Measurements from ENCODE around the gene MS4A1.
A peak's percentile ranks its signal among the peaks of the same experiment; 100 is the strongest.
"Not testable (repeated sequence)": the region's sequence is repeated elsewhere in the genome, so short reads cannot be mapped to it uniquely, and the experiment has no call there.

The MS4A1 gene

GRCh38 chr11:60455531-60456042, at the start of gene MS4A1:
Gene MS4A1, plus strand, starts transcription at chr11:60455847. Its CDS starts 6,528 bp downstream, at chr11:60462375.
- DNase-seq (ENCODE audit: low spot score): no peak

DNA sequence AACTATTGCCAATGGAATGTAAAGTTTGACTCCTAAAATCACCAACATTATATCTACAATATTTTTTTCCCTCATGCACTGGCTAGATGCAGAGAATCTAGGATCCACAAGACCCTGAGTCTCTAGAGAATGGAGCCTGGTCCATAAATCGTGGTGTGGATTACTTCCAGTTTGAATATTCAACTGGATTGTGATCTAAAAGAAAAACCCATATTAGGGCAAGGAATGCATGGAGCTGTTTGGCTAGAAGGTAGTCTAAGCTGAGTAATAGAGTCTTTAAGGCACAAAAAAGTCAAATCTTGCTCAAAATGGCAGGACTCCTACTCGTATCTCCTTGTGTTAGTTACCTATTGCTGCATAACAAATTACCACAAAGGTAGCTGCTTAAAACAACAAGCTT, 35.6 kb upstream of the MS4A1 start:
- no peak for DNase-seq (ENCODE audit: low spot score)

DNA sequence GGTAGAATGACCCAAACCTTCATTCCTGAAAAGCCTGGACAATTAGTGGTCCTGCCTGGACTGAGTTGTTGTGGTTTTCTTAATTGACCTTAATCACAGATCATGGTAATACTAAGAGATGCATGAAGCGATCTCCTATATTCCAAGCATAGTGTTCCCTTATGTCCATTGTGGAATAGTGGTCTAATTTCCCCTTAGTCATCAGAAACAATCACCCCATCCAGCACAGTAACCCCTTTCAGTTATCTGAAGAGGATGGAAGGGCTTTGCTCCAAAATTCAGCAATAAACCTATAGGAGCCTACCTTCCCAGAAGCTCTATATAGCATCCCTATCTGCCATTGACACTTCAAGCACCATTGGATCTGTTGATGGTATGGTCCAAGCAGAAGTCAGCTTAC, 33.0 kb upstream of the MS4A1 start:
- no peak for DNase-seq (ENCODE audit: low spot score)

DNA sequence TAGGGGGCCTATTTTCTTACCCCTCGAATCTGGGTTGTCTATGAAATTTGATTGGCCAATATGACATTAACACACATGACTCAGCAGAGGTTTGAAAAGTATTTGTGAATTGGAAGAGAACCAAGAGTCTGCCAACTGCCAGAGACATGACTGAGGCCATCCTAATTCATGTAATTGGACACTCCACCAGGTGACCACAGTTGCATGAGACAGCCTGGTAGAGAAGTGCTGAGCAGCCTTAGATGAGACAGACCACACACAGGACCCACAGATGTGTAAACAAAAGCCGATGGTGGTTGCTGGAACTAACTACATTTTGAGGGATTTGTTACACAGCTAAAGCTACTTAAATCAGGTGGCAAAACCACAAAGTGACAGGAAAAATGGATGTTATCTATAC, 27.1 kb upstream of the MS4A1 start:
- no peak for DNase-seq (ENCODE audit: low spot score)

DNA sequence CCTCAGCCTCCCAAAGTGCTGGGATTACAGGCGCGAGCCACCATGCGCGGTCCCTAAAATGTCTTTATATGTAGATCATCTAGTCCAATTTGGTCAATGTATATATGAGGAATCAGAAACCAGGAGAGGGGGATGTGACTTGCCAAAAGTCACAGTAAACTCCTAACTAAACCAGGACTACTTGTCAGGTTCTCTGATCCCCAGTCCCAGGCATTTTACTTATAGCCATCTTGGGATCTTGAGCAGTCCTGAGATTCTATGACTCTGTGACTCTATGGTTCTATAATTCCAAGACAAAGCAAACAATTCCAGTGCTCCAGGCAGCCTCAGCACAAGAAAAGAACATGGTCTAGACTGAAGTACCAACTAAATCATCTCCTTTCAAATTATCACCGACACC, 26.4 kb upstream of the MS4A1 start, which contains the start of gene MS4A5:
MS4A5 (plus strand) TSS at position 301 of the 400 bp plus-strand sequence. CDS start 103 bp downstream, outside the sequence.
- DNase-seq (ENCODE audit: low spot score): no peak

DNA sequence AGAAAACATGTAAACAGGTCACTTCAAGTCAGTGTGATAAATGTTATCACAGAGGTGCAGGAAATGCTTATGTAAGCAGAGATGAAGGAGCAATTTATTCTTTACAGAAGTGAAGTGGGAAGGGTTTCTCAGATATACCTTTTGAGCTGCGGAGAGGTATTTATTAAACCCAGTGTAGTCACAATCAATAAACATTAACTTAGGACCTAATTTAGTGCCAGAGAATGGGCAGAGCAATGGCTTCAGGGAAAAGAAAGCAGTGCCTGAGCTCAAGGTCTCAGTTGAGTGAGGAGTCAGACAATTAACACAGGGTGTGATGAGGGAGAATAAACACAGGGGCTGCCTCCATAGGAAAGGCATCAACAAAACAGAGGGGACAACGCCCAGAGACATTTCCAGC, 24.4 kb upstream of the MS4A1 start:
- DNase-seq (ENCODE audit: low spot score): no peak

GRCh38 chr11:60433401-60433800, 22.2 kb upstream of the MS4A1 start:
- no peak for DNase-seq (ENCODE audit: low spot score)

DNA sequence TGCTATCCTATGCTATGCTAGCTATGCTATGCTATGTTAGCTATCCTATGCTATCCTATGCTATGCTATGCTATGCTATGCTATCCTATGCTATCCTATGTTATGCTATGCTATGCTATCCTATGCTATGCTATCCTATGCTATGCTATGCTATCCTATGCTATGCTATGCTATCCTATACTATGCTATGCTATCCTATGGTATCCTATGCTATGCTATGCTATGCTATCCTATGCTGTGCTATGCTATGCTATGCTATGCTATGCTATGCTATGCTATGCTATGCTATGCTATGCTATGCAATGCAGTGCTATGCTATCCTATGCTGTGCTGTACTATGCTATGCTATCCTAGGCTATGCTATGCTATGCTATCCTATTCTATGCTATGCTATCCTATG, 8.6 kb upstream of the MS4A1 start:
- DNase-seq (ENCODE audit: low spot score): no peak

- DNase-seq (ENCODE audit: low spot score): no peak
Observed at GRCh38 chr11:60447846-60448245, 7.8 kb upstream of the MS4A1 start.

- not testable (repeated sequence) for DNase-seq (ENCODE audit: low spot score)
Observed at GRCh38 chr11:60451185-60451584, 4.5 kb upstream of the MS4A1 start.

DNA sequence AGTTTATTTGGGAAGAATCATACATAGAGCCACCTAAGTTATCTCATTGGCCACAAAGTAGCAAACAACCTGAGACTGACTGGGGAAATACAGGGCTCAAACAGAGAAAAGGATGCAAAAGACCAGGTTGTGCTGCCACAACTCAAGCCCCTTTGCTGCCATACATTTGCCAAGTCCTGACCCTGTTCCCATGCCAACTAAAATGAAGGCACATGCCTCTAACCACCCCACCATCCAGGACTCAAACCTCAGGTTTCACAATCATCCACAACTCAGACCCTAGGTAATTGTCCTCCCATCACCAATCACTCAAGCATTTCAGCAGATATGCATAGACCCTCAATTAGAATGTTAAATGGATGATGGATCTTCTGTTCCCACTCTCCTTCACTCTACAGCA, 1.4 kb upstream of the MS4A1 start:
- DNase-seq (ENCODE audit: low spot score): no peak

GRCh38 chr11:60457576-60457975, 1.9 kb downstream of the MS4A1 start:
- DNase-seq (ENCODE audit: low spot score): no peak

- no peak for DNase-seq (ENCODE audit: low spot score)
Observed at GRCh38 chr11:60459345-60459744, 3.7 kb downstream of the MS4A1 start.

DNA sequence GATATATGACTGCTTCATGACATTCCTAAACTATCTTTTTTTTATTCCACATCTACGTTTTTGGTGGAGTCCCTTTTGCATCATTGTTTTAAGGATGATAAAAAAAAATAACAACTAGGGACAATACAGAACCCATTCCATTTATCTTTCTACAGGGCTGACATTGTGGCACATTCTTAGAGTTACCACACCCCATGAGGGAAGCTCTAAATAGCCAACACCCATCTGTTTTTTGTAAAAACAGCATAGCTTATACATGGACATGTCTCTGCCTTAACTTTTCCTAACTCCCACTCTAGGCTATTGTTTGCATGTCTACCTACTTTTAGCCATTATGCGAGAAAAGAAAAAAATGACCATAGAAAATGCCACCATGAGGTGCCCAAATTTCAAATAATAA, 13.2 kb downstream of the MS4A1 start:
- no peak for DNase-seq (ENCODE audit: low spot score)

GRCh38 chr11:60469723-60470122, 14.1 kb downstream of the MS4A1 start:
- no peak for DNase-seq (ENCODE audit: low spot score)

GRCh38 chr11:60477035-60477445, 21.4 kb downstream of the MS4A1 start:
- DNase-seq (ENCODE audit: low spot score): no peak

DNA sequence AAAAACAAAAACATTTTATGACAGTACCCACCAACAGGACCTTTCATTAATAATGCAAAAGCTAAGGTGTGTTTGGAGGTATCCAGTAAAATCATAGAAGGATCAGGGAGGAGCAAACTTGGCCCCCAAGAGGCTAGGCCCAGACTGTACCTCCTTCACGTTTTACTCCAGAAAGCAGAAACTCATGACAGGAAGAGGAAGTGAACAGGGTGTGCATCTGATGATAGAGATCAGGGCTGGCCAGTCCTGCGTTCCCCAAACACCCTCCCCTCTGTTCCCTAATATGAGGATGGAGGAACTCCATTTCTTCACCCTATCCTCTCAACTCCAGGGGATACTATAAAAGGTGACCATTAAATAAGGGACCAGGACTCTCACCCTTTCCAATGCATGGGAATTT, 26.7 kb downstream of the MS4A1 start:
- DNase-seq (ENCODE audit: low spot score): peak; percentile 11

DNA sequence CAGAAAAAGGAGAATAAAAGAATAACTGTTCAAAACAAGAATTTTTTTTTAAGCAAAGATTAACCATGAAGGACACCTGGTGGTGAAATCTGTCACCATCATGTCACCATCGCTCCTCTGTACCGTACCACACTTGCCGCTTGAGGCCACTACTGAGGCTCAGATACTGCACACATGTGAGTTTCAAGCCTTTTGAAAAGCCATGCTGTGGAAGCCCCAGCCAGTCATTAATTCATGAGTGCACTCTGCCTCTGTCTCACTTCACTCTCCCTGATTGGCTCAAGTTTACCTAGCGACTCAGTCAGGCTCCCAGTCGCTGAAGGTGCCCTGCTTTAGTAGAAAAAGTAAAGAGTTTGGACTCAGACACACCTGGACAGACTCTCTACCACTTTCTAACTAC, 30.3 kb downstream of the MS4A1 start:
- no peak for DNase-seq (ENCODE audit: low spot score)

- no peak for DNase-seq (ENCODE audit: low spot score)
Observed at GRCh38 chr11:60492488-60493009, 36.9 kb downstream of the MS4A1 start, which contains the start of gene MS4A12. Gene MS4A12, plus strand, starts transcription at chr11:60492778. Its CDS starts 4,541 bp downstream, at chr11:60497319.

DNA sequence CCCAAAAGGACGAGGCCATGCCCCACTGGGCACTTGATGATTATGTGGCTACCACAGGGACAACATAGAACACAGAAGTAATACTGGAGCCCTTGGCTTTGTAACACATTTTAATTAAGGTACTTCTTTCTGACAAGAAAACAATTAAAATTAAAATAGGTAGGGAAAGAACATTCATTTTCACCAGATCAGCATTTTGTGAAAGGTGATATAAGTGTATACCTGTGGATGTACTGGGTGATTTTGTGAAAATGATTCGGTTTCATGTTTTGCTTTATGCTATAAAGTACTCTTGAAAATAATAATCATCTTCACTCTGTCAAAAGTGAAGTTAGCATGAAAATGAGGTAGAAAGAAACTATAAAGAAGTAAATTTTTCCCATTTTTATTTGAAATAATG, 37.8 kb downstream of the MS4A1 start:
- no peak for DNase-seq (ENCODE audit: low spot score)

GRCh38 chr11:60498399-60498798, 42.8 kb downstream of the MS4A1 start:
- DNase-seq (ENCODE audit: low spot score): no peak

DNA sequence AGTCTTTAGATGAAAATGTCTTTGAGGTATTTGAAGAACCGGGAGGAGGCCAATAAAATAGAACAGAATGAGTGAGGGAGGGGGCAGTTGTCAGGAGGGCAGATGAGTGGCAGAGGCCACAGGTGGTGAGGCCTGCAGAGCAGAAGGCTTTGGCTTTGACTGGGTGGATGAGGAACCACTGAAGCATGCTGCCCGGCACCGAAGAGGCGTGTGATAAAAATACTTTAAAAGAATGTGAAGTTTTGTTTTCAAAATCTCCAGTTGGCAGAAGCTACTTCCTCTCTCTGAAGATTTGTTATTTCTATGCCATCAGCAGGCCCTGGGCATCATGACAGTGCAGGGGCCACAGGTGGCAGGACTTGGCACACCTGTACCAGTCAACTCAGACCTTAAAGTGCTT, 43.2 kb downstream of the MS4A1 start:
- DNase-seq (ENCODE audit: low spot score): peak; percentile 37

GRCh38 chr11:60500276-60500910, 44.7 kb downstream of the MS4A1 start:
- DNase-seq (ENCODE audit: low spot score): no peak

All from Ammon's horn (tissue), 1 donor.